Peyer's patch (tissue), 4 donors: ENCODE data around the gene APOBEC3G.
"Not testable (repeated sequence)": the region's sequence is repeated elsewhere in the genome, so short reads cannot be mapped to it uniquely, and the experiment has no call there.

ENCODE experiments used
- POLR2A ChIP-seq, 2 donors: fragments of 450-650 bp; IDR thresholded peaks; one replicate each; pipeline ENCODE4 v1.5.1; 2017; ENCODE audit warnings: antibody characterized with exemption in 2 of 2, mild to moderate bottlenecking in 2 of 2, moderate library complexity in 2 of 2
- TF ChIP-seq, protein P1 (sequence below), 6 experiments: fragments of 450-650 bp in 4 of 6; fragments of 200-600 bp in 2 of 6; sonication (generic) in 1 of 6; IDR thresholded peaks; one replicate each; pipeline ENCODE4 v1.5.1; 2017 to 2019; ENCODE audit warnings: antibody characterized with exemption in 6 of 6, mild to moderate bottlenecking in 3 of 6, moderate library complexity in 1 of 6

DNA sequence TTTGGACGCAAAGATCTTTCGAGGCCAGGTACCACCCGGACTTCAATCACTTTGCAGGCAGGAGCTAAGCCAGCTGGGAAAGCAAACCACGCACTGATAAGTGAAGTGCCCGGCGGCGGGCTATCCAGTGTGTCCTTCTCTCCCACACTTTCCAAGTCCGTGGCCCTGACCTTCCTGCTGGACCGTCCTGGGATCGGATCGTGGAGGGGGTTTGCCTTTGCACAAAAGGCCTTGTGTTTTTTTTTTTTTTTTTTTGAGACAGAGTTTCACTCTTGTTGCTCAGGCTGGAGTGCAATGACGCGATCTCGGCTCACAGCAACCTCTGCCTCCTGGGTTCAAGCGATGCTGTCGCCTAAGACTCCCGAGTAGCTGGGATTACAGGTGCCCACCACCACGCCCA, 34.0 kb upstream of the APOBEC3G start:
- not testable (repeated sequence) for TF ChIP-seq POLR2A (IDR thresholded peaks at IDR 0.05)
- TF ChIP-seq, protein P1, sequence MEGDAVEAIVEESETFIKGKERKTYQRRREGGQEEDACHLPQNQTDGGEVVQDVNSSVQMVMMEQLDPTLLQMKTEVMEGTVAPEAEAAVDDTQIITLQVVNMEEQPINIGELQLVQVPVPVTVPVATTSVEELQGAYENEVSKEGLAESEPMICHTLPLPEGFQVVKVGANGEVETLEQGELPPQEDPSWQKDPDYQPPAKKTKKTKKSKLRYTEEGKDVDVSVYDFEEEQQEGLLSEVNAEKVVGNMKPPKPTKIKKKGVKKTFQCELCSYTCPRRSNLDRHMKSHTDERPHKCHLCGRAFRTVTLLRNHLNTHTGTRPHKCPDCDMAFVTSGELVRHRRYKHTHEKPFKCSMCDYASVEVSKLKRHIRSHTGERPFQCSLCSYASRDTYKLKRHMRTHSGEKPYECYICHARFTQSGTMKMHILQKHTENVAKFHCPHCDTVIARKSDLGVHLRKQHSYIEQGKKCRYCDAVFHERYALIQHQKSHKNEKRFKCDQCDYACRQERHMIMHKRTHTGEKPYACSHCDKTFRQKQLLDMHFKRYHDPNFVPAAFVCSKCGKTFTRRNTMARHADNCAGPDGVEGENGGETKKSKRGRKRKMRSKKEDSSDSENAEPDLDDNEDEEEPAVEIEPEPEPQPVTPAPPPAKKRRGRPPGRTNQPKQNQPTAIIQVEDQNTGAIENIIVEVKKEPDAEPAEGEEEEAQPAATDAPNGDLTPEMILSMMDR (IDR thresholded peaks at IDR 0.05): not testable (repeated sequence)
